Gastrocnemius medialis (tissue), 4 donors: ENCODE measurements around the gene PSG5. TPM values are rescaled to one million over a fixed set of nuclear protein-coding genes. Genes with fewer than 3 reads are reported as not detected.
"Not testable (repeated sequence)": the region's sequence is repeated elsewhere in the genome, so short reads cannot be mapped to it uniquely, and the experiment has no call there.

Experiments
- ATAC-seq, 2 donors: fragments of 150-250 bp; one replicate each; pipeline ENCODE4 v1.9.1; 2016
- DNase-seq, 2 donors: peaks; one replicate each; pipeline ENCODE4 v3.0.0-alpha.2; 2019
- H3K27ac ChIP-seq, 4 donors: fragments of 200-600 bp; sonication (generic); 1 replicate in 1 of 4; 2 replicates in 3 of 4; pipeline ENCODE4 v1.5.1; 2016 to 2018; ENCODE audit warnings: mild to moderate bottlenecking in 2 of 4, moderate library complexity in 1 of 4
- H3K27me3 ChIP-seq, 3 donors: fragments of 200-600 bp; sonication (generic) in 2 of 3; 1 replicate in 1 of 3; 2 replicates in 2 of 3; pipeline versions ENCODE4 v1.5.1 to v1.6.0; 2016 to 2019; ENCODE audit warnings: mild to moderate bottlenecking in 1 of 3, moderate library complexity in 1 of 3
- H3K36me3 ChIP-seq, 2 donors: fragments of 200-600 bp; sonication (generic) in 1 of 2; one replicate each; pipeline ENCODE4 v1.5.1; 2017 to 2018
- H3K4me1 ChIP-seq, 2 donors: fragments of 200-600 bp; sonication (generic) in 1 of 2; one replicate each; pipeline ENCODE4 v1.5.1; 2016 to 2017; ENCODE audit warnings: mild to moderate bottlenecking in 2 of 2
- H3K4me3 ChIP-seq, 4 donors: fragments of 200-600 bp; sonication (generic) in 3 of 4; 1 replicate in 1 of 4; 2 replicates in 3 of 4; pipeline ENCODE4 v1.5.1; 2016 to 2019; ENCODE audit warnings: mild to moderate bottlenecking in 2 of 4
- H3K9me3 ChIP-seq, 3 donors: fragments of 200-600 bp; sonication (generic) in 2 of 3; 1 replicate in 1 of 3; 2 replicates in 2 of 3; pipeline ENCODE4 v1.5.1; 2016 to 2019
- POLR2A ChIP-seq, 2 donors: fragments of 450-650 bp; IDR thresholded peaks; one replicate each; pipeline ENCODE4 v1.6.1; 2017; ENCODE audit warnings: antibody characterized with exemption in 2 of 2, mild to moderate bottlenecking in 2 of 2, moderate library complexity in 2 of 2
- in situ Hi-C, 4 donors: fragments of 200-750 bp; cut with MboI; loops; one replicate each; pipeline versions ENCODE4 v1.15.0 to v1.8.0; 2017; ENCODE audit warnings: low sequenced_read_pairs in 4 of 4
- intact Hi-C: fragments of 100-400 bp; cut with DNase I; formaldehyde crosslinking; loops from one replicate; pipeline ENCODE4 v1.15.1; 2023; ENCODE audit warnings: low total_unique reads
- total RNA-seq, 4 donors: library from RNA; depleted of rRNA; stranded (reverse); fragments of >200 nt; gene quantifications; one replicate each; pipeline versions ENCODE4 v1.1.0 to v1.2.3, GENCODE V29; 2016
- TF ChIP-seq, protein P1 (sequence below), 5 experiments: fragments of 450-650 bp in 3 of 5; fragments of 200-600 bp in 2 of 5; sonication (generic) in 2 of 5; IDR thresholded peaks in 4 of 5; conservative IDR thresholded peaks in 1 of 5; 1 replicate in 4 of 5; 2 replicates in 1 of 5; pipeline ENCODE4 v1.5.1; 2016 to 2019; ENCODE audit warnings: antibody characterized with exemption in 5 of 5, mild to moderate bottlenecking in 3 of 5, moderate library complexity in 3 of 5

The PSG5 gene
- total RNA-seq, 4 donors from 2014 or later, result not detected

DNA sequence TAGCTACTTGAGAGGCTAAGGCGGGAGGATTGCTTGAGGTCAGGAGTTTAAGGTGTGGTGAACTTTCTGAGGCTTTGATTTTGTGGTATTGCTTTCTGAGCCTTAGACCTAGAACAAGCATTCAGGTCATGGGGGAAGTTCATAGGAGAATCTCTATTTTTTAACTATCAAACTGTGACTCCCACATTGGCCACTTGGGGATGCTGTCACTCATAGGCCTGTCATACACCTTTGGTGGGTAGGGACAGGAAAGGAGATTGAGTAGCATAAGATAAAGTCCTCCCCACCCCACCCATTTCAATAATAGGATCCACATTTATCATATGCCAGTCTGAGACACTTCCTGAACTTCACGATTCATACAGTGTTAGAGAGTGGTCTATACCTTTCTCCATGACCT lies 62.0 kb downstream of the PSG5 start:
- DNase-seq, result no peak
- H3K4me3 ChIP-seq, result no peak overlapping the region
- ATAC-seq, result no peak
- TF ChIP-seq, protein P1, sequence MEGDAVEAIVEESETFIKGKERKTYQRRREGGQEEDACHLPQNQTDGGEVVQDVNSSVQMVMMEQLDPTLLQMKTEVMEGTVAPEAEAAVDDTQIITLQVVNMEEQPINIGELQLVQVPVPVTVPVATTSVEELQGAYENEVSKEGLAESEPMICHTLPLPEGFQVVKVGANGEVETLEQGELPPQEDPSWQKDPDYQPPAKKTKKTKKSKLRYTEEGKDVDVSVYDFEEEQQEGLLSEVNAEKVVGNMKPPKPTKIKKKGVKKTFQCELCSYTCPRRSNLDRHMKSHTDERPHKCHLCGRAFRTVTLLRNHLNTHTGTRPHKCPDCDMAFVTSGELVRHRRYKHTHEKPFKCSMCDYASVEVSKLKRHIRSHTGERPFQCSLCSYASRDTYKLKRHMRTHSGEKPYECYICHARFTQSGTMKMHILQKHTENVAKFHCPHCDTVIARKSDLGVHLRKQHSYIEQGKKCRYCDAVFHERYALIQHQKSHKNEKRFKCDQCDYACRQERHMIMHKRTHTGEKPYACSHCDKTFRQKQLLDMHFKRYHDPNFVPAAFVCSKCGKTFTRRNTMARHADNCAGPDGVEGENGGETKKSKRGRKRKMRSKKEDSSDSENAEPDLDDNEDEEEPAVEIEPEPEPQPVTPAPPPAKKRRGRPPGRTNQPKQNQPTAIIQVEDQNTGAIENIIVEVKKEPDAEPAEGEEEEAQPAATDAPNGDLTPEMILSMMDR (IDR thresholded peaks at IDR 0.05 in 4 of 5, conservative IDR thresholded peaks at IDR 0.05 in 1 of 5), result no peak
- TF ChIP-seq POLR2A (IDR thresholded peaks at IDR 0.05), result no peak
- intact Hi-C loops, result no loop called here
- H3K27ac ChIP-seq, result no peak overlapping the region
- no peaks in the 10 kb centered on the region for H3K9me3 ChIP-seq
- H3K27me3 ChIP-seq, result no peaks in the 10 kb centered on the region
- H3K4me1 ChIP-seq, result no peaks in the 10 kb centered on the region
- in situ Hi-C loops, result no loop called here
- H3K36me3 ChIP-seq, result no peaks in the 10 kb centered on the region

DNA sequence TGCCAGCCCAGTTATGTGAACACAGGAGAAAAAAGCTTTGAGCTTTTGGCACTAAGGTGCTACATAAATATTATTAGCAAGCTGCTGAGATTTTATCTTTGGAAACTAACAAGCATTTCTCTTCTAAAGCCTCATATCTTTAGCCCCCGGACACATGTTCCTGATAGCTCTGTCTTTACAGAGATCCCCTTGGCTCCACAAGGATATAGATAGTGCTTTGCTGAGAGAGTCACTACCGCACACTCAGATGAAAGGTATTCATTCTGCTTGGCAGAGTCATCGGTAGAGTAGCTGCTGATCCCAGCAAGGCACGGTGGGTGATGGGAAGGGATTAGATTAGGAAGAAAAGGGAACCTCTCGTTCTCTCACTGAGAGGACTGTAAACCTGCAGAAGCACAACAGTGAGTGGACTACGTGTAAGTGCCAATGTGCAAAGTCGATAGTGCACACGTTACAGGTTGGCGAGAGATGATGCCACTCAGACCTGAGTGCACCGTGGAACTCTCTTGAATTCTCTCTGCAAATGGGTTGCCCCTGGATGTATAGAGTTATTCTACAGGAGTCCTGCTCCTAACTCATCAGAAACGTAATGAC lies 65.8 kb downstream of the PSG5 start:
- H3K4me1 ChIP-seq, H3K27ac ChIP-seq, ATAC-seq, DNase-seq, in situ Hi-C loops, H3K9me3 ChIP-seq, H3K36me3 ChIP-seq, H3K27me3 ChIP-seq, H3K4me3 ChIP-seq, intact Hi-C loops: not testable (repeated sequence)

DNA sequence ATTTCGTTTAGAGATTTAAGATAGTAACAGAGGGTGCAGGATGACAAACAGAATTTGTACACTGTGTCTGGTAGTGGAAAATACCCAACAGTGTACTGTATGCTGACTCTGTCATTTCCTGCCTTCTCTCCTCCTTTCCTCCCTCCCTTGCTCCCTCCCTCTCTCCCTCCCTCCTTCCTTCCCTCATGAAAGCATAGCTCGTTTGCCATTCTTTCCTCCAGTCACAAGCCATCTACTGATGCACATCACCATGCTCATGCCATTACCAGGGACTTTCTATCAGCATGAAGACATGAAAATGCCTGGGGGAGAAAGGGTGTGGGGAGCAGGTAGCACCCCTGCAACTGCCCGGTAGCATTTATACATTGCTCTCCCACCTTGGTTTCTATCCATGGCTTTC lies 66.8 kb downstream of the PSG5 start:
- DNase-seq, H3K36me3 ChIP-seq, intact Hi-C loops, ATAC-seq, H3K4me1 ChIP-seq, H3K27ac ChIP-seq, in situ Hi-C loops, H3K4me3 ChIP-seq, H3K27me3 ChIP-seq, H3K9me3 ChIP-seq: not testable (repeated sequence)

Other genes starting within 250 kb of the PSG5 start
- gene PSG7, start 249.3 kb downstream of the PSG5 start, total RNA-seq, result not detected
- gene PSG11, start 160.1 kb downstream of the PSG5 start, total RNA-seq, result not detected
- not detected for gene PSG2, start 103.8 kb downstream of the PSG5 start, total RNA-seq
- not detected for gene PSG4, start 19.1 kb upstream of the PSG5 start, total RNA-seq
- gene PSG9, start 83.0 kb upstream of the PSG5 start, total RNA-seq, result not detected
- 1 to 10 TPM in 3 of 4 donors, not detected in 1; 1.3 to 2.9 (median 2.6) TPM for gene CD177, start 167.2 kb upstream of the PSG5 start, total RNA-seq
- not detected for gene TEX101, start 228.4 kb upstream of the PSG5 start, total RNA-seq